Measurements from ENCODE around the gene MRPL19. TPM values are rescaled to one million over a fixed set of nuclear protein-coding genes. Genes with fewer than 3 reads are reported as not detected.

Gene MRPL19
- total RNA-seq, 1 donor from 2014 or later, result 39.8 TPM

- ATAC-seq (no peak), DNase-seq (no peak)
- no peak overlapping the region for H3K27ac ChIP-seq
- no peaks in the 10 kb centered on the region for H3K27me3 ChIP-seq (ENCODE audit: low read depth)
- peaks cover 13% of the 10 kb centered on the region for H3K4me1 ChIP-seq
- intact Hi-C loops (cut with DNase I), result no loop called here
- H3K36me3 ChIP-seq, result no peaks in the 10 kb centered on the region
- TF ChIP-seq CTCF (IDR thresholded peaks at IDR 0.05), result no peak
- no peak overlapping the region for H3K4me3 ChIP-seq
- H3K9me3 ChIP-seq, result no peaks in the 10 kb centered on the region
These were observed 9.0 kb upstream of the MRPL19 start for GRCh38 chr2:75637568-75637967.

DNA sequence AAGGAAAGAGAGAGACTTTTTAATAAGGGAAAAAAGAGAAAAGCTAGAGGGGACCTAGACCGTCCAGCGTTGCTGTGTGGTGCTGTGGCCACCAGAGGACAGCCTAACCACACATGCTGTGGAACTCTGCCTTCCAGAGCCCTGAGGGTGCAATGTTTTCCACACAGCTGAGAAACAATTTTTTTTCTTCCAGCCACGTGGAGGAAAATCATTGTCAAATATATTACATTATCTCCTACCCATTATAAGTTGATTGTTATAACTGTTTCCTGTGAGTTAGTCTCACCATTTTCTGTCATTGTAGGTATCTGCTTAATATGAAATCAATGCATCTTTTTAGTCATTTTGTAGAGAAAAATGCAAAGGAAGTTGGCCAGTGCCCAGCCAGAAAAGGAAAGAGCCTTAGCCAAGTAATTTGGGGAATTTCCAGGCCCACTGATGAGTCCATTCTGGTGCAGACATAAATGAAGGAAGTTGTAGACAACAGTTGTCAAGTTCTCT, 5.9 kb upstream of the MRPL19 start:
- peaks cover 13% of the 10 kb centered on the region for H3K4me1 ChIP-seq
- ATAC-seq (peak; percentile 96 to 98), DNase-seq (peak; percentile 68)
- no peak overlapping the region for H3K4me3 ChIP-seq
- no peak overlapping the region for H3K27ac ChIP-seq
- no peaks in the 10 kb centered on the region for H3K9me3 ChIP-seq
- TF ChIP-seq CTCF (IDR thresholded peaks at IDR 0.05), result peak; percentile 97
- H3K36me3 ChIP-seq, result no peaks in the 10 kb centered on the region
- H3K27me3 ChIP-seq (ENCODE audit: low read depth), result no peaks in the 10 kb centered on the region
- intact Hi-C loops (cut with DNase I), result no loop called here

DNA sequence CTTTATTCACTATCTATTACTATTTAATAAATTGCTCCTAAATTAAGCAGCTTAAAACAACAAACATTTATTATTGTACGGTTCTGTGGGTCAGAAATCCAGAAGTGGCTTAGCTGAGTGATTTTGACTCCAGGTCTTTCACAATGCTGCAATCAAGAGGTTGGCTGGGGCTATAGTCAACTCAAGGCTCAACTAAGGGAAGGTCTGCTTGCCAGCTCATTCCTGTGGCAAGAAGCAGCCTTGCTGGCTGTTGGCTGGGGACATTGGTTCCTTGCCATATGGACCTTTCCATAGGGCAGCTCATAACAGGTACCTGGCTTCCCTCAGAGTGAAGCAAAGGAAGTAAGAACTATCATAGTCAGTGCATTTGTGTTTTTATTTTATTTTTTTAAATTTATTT, 5.0 kb upstream of the MRPL19 start:
- DNase-seq (no peak), ATAC-seq (peak; percentile 58 to 79)
- intact Hi-C loops (cut with DNase I), result no loop called here
- Histone ChIP-seq H3K27me3 (ENCODE audit: low read depth) (no peaks in the 10 kb centered on the region), H3K4me1 (peaks cover 19% of the 10 kb centered on the region), H3K27ac (no peak overlapping the region), H3K9me3 (no peaks in the 10 kb centered on the region), H3K4me3 (no peak overlapping the region), H3K36me3 (no peaks in the 10 kb centered on the region)
- no peak for TF ChIP-seq CTCF (IDR thresholded peaks at IDR 0.05)

DNA sequence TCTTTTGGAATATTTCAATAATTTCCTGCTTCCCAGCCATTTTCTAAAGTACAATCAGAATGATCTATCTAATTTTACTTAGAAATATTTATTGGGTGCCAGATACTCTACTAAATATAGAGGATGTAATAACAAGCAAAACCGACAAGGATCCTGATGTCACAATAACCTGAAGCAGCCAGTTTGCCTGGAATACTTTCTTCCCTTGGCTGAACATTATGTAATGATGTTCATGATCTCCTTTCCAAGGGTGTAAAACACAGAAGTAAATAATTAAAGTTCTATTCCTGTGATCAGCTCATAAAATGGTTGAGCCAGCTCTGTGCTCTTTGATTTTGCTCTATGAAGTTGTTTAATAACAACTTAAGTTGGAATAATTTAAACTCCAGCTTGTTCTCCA, 2.6 kb upstream of the MRPL19 start:
- peaks cover 28% of the 10 kb centered on the region for H3K4me1 ChIP-seq
- intact Hi-C loops (cut with DNase I), result no loop called here
- no peak for DNase-seq
- no peak overlapping the region for H3K27ac ChIP-seq
- no peak overlapping the region for H3K4me3 ChIP-seq
- no peak for ATAC-seq
- peaks cover under 1% of the 10 kb centered on the region for H3K36me3 ChIP-seq
- no peaks in the 10 kb centered on the region for H3K27me3 ChIP-seq (ENCODE audit: low read depth)
- no peaks in the 10 kb centered on the region for H3K9me3 ChIP-seq
- TF ChIP-seq CTCF (IDR thresholded peaks at IDR 0.05), result no peak

GRCh38 chr2:75645643-75646042, 940 bp upstream of the MRPL19 start:
- Histone ChIP-seq H3K36me3 (peaks cover 16% of the 10 kb centered on the region), H3K27ac (no peak overlapping the region), H3K27me3 (ENCODE audit: low read depth) (no peaks in the 10 kb centered on the region), H3K9me3 (no peaks in the 10 kb centered on the region), H3K4me1 (peaks cover 27% of the 10 kb centered on the region), H3K4me3 (no peak overlapping the region)
- no peak for TF ChIP-seq CTCF (IDR thresholded peaks at IDR 0.05)
- intact Hi-C loops (cut with DNase I), result no loop called here
- ATAC-seq, result no peak
- no peak for DNase-seq

Data from lower lobe of right lung (tissue), 2 donors.